Spleen (tissue), 7 donors: ENCODE measurements around the gene PPP1R37.

ENCODE experiments used
- POLR2A ChIP-seq, 3 donors: fragments of 450-650 bp; IDR thresholded peaks; one replicate each; pipeline ENCODE4 v1.5.1; 2017; ENCODE audit warnings: antibody characterized with exemption in 3 of 3, mild to moderate bottlenecking in 1 of 3
- TF ChIP-seq, protein P1 (sequence below), 11 experiments: fragments of 200-600 bp in 7 of 11; fragments of 450-650 bp in 4 of 11; sonication (generic) in 4 of 11; IDR thresholded peaks in 8 of 11; conservative IDR thresholded peaks in 3 of 11; 1 replicate in 7 of 11; 2 replicates in 4 of 11; pipeline versions ENCODE4 v1.4.0 to v1.8.0; 2016 to 2021; ENCODE audit warnings: antibody characterized with exemption in 11 of 11, inconsistent platforms in 4 of 11, mild to moderate bottlenecking in 1 of 11
- donor health status: DM: no; HTN: no; CAD: no; lungs with moderate emphysema.
- donor health status: DM: no; HTN: no; CAD: no.
- donor health status: DM: no; HTN: no; CAD: no.

DNA sequence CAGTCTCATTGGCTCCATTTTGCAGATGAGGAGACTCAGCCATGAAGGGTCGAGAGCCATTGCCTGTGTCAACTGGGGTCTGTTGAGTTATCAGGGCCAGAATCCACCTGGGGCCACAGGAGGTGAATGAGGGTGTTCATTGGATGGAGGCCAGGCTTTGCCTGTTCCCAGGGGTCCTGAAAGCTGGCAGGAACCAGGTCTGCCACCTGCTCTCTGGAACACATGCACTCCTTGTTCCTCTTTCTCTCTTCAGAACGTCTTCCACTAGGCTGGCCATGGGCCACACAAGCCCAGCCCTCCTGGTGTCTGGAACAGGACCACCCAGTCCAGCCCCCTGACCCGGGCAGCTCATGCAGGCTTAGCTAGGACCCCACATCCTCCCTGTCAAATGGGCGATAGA lies 21.1 kb downstream of the PPP1R37 start:
- TF ChIP-seq, protein P1, sequence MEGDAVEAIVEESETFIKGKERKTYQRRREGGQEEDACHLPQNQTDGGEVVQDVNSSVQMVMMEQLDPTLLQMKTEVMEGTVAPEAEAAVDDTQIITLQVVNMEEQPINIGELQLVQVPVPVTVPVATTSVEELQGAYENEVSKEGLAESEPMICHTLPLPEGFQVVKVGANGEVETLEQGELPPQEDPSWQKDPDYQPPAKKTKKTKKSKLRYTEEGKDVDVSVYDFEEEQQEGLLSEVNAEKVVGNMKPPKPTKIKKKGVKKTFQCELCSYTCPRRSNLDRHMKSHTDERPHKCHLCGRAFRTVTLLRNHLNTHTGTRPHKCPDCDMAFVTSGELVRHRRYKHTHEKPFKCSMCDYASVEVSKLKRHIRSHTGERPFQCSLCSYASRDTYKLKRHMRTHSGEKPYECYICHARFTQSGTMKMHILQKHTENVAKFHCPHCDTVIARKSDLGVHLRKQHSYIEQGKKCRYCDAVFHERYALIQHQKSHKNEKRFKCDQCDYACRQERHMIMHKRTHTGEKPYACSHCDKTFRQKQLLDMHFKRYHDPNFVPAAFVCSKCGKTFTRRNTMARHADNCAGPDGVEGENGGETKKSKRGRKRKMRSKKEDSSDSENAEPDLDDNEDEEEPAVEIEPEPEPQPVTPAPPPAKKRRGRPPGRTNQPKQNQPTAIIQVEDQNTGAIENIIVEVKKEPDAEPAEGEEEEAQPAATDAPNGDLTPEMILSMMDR (IDR thresholded peaks at IDR 0.05 in 8 of 11, conservative IDR thresholded peaks at IDR 0.05 in 3 of 11): no peak
- no peak for TF ChIP-seq POLR2A (IDR thresholded peaks at IDR 0.05)
